NB4 (cell line): ENCODE results near the gene VWA3B.

Source experiments
- MYC ChIP-seq: IDR thresholded peaks from 2 replicates; pipeline ENCODE4 v1.6.1; 2011; ENCODE audit warnings: low read depth, low read length
- POLR2A ChIP-seq: IDR thresholded peaks from 2 replicates; pipeline ENCODE4 v1.6.1; 2011; ENCODE audit warnings: mild to moderate bottlenecking; ENCODE audit not compliant: insufficient read length; ENCODE audit errors: extremely low read depth
- TF ChIP-seq, protein P1 (sequence below): IDR thresholded peaks from one replicate; pipeline ENCODE4 v1.5.1; 2012; ENCODE audit warnings: low read depth, low read length
- TF ChIP-seq, protein P2 (sequence below): IDR thresholded peaks from 2 replicates; pipeline ENCODE4 v1.6.1; 2011; ENCODE audit warnings: low read depth, low read length

DNA sequence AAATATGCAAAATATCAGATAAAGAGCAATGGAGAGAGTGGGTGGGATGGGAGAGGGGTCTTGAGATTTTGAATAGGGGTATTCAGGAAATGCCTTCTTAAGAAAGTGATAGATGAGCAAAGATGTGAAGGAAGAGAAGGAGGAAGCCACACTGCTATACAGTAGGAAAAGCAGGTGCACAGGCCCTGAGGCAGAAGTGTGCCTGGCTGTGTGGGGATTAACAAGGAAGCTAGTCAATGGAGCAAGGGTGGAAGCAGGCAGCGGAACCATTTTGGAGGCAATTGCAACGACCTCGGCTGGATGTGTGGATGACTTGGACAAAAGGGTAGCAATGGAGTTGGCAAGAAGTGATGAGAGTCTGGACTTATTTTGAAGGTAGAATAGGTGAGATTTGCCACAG lies 248.3 kb downstream of the VWA3B start:
- TF ChIP-seq, protein P1, sequence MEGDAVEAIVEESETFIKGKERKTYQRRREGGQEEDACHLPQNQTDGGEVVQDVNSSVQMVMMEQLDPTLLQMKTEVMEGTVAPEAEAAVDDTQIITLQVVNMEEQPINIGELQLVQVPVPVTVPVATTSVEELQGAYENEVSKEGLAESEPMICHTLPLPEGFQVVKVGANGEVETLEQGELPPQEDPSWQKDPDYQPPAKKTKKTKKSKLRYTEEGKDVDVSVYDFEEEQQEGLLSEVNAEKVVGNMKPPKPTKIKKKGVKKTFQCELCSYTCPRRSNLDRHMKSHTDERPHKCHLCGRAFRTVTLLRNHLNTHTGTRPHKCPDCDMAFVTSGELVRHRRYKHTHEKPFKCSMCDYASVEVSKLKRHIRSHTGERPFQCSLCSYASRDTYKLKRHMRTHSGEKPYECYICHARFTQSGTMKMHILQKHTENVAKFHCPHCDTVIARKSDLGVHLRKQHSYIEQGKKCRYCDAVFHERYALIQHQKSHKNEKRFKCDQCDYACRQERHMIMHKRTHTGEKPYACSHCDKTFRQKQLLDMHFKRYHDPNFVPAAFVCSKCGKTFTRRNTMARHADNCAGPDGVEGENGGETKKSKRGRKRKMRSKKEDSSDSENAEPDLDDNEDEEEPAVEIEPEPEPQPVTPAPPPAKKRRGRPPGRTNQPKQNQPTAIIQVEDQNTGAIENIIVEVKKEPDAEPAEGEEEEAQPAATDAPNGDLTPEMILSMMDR = no peak
- TF ChIP-seq POLR2A (no peak), MYC (no peak)
- TF ChIP-seq, protein P2, sequence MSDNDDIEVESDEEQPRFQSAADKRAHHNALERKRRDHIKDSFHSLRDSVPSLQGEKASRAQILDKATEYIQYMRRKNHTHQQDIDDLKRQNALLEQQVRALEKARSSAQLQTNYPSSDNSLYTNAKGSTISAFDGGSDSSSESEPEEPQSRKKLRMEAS = no peak
